Psoas muscle (tissue), 8 donors: Measurements from ENCODE around the gene TCF7L2. TPM values are rescaled to one million over a fixed set of nuclear protein-coding genes. Genes with fewer than 3 reads are reported as not detected.

Source experiments
- ATAC-seq, 4 donors: fragments of 200-7000 bp; cut with Tn5 transposase; one replicate each; pipeline ENCODE4 v1.9.1; 2020; ENCODE audit warnings: moderate library complexity in 3 of 4, mild to moderate bottlenecking in 2 of 4
- DNase-seq, 2 donors: peaks; one replicate each; pipeline ENCODE4 v3.0.0-alpha.2; 2020
- H3K27ac ChIP-seq: fragments of 200-600 bp; one replicate; pipeline ENCODE4 v1.8.0; 2022
- H3K27me3 ChIP-seq, 3 donors: fragments of 200-600 bp in 1 of 3; one replicate each; pipeline versions ENCODE4 v1.6.1 to v1.8.0; 2013 to 2022; ENCODE audit warnings: low read length in 2 of 3, mild to moderate bottlenecking in 2 of 3, moderate library complexity in 1 of 3; ENCODE audit not compliant: insufficient read depth in 3 of 3
- H3K36me3 ChIP-seq, 2 donors: fragments of 200-600 bp in 1 of 2; one replicate each; pipeline versions ENCODE4 v1.6.1 to v1.8.0; 2013 to 2022; ENCODE audit warnings: low read depth in 1 of 2, mild to moderate bottlenecking in 1 of 2, moderate library complexity in 1 of 2; ENCODE audit not compliant: insufficient read depth in 1 of 2
- H3K4me1 ChIP-seq: fragments of 200-600 bp; one replicate; pipeline ENCODE4 v1.8.0; 2022
- H3K4me3 ChIP-seq: fragments of 200-600 bp; one replicate; pipeline ENCODE4 v1.8.0; 2022; ENCODE audit warnings: mild to moderate bottlenecking
- H3K9me3 ChIP-seq: fragments of 200-600 bp; one replicate; pipeline ENCODE4 v1.8.0; 2022
- CTCF ChIP-seq: fragments of 200-600 bp; IDR thresholded peaks from one replicate; pipeline ENCODE4 v1.8.0; 2022; ENCODE audit warnings: antibody characterized with exemption
- WGBS, 3 donors: extraction: QIAGEN DNeasy Blood & Tissue Kit; methylation state at CpG; one replicate each; pipeline versions ENCODE4 v1.1.6 to v1.1.7; 2013; 5-methylcytosine and 5-hydroxymethylcytosine counted together
- intact Hi-C, 2 donors: fragments of 100-400 bp; cut with DNase I; formaldehyde crosslinking; loops; one replicate each; pipeline versions ENCODE4 v1.11.0 to v1.14.2; 2022
- polyA plus RNA-seq, 3 donors: library from polyadenylated mRNA; stranded (reverse); fragments of 200-250 nt; gene quantifications; one replicate each; pipeline ENCODE4 v1.2.3, GENCODE V29; 2013
- total RNA-seq, 4 donors: library from RNA; stranded (reverse); fragmentation: NEBNext Ultra II Directional in 2 of 4; extraction: Animal tissue kit (Norgen Biotek cat#: 25700) in 2 of 4; gene quantifications; one replicate each; pipeline versions ENCODE4 v1.2.1 to v1.2.4, GENCODE V29; 2021 to 2023
- donor health status: healthy with polysubstance abuse.
- donor health status: DM: no; HTN: no; CAD: no; lungs with moderate emphysema.
- donor health status: Bipolar disorder and iron deficiency.
- donor health status: healthy.
- donor health status: DM: yes; HTN: yes; CAD: no.
- donor health status: DM: no; HTN: no; CAD: no.
- donor health status: DM: no; HTN: no; CAD: no.
- donor health status: DM: yes; HTN: yes; CAD: no.

The TCF7L2 gene
- total and polyA plus RNA-seq, 7 donors: 1.8 to 8.5 (median 4.3) TPM

GRCh38 chr10:113025487-113025886 is 75.4 kb downstream of the TCF7L2 start:
- TF ChIP-seq CTCF: no peak
- H3K27ac ChIP-seq: no peak overlapping the region
- no peaks in the 10 kb centered on the region for H3K9me3 ChIP-seq
- no peaks in the 10 kb centered on the region for H3K36me3 ChIP-seq
- no peak for ATAC-seq
- H3K27me3 ChIP-seq: no peaks in the 10 kb centered on the region
- intact Hi-C loops: loop anchor here in 1 of 2 donors (5.0 kb wide), 1 partner anchor 73 kb away; the partner anchor contains the start of gene TCF7L2
- no peak for DNase-seq
- 97 to 99% (median 98%) methylated on average over 6 of the region's 6 CpGs for WGBS, 3 donors
- no peak overlapping the region for H3K4me3 ChIP-seq
- peaks cover 59% of the 10 kb centered on the region for H3K4me1 ChIP-seq

GRCh38 chr10:113026679-113027078 is 76.6 kb downstream of the TCF7L2 start:
- DNase-seq: no peak
- no peak for TF ChIP-seq CTCF
- Histone ChIP-seq H3K4me1 (peaks cover 47% of the 10 kb centered on the region), H3K36me3 (no peaks in the 10 kb centered on the region), H3K27me3 (no peaks in the 10 kb centered on the region), H3K9me3 (no peaks in the 10 kb centered on the region), H3K27ac (no peak overlapping the region), H3K4me3 (no peak overlapping the region)
- WGBS, 3 donors: 52 to 69% (median 55%) methylated on average over 4 of the region's 4 CpGs
- intact Hi-C loops: loop anchor here in 1 of 2 donors (5.0 kb wide), 1 partner anchor 74 kb away; the partner anchor contains the start of gene TCF7L2
- ATAC-seq: no peak

GRCh38 chr10:113027230-113027573 is 77.2 kb downstream of the TCF7L2 start:
- intact Hi-C loops: loop anchor here in 1 of 2 donors (5.0 kb wide), 1 partner anchor 75 kb away; the partner anchor contains the start of gene TCF7L2
- H3K27ac ChIP-seq: no peak overlapping the region
- no peaks in the 10 kb centered on the region for H3K27me3 ChIP-seq
- no peak overlapping the region for H3K4me3 ChIP-seq
- DNase-seq (no peak), ATAC-seq (no peak)
- H3K36me3 ChIP-seq: no peaks in the 10 kb centered on the region
- H3K9me3 ChIP-seq: no peaks in the 10 kb centered on the region
- 49 to 63% (median 60%) methylated on average over 2 of the region's 2 CpGs for WGBS, 3 donors
- H3K4me1 ChIP-seq: peaks cover 42% of the 10 kb centered on the region
- no peak for TF ChIP-seq CTCF

- Histone ChIP-seq H3K36me3 (no peaks in the 10 kb centered on the region), H3K4me1 (peaks cover 38% of the 10 kb centered on the region), H3K4me3 (peak overlapping the region; percentile 38), H3K27ac (peak overlapping the region; percentile 33), H3K9me3 (no peaks in the 10 kb centered on the region), H3K27me3 (no peaks in the 10 kb centered on the region)
- DNase-seq (no peak), ATAC-seq (peak; percentile 21 to 70 (median 45))
- 13 to 28% (median 21%) methylated on average over 15 of the region's 15 CpGs for WGBS, 3 donors
- TF ChIP-seq CTCF: no peak
- intact Hi-C loops: loop anchor here in 1 of 2 donors (5.0 kb wide), 1 partner anchor 76 kb away; the partner anchor contains the start of gene TCF7L2
Observed at GRCh38 chr10:113027574-113028455, 77.8 kb downstream of the TCF7L2 start.
